ENCODE data around the gene RALGDS.
"Not testable (repeated sequence)": the region's sequence is repeated elsewhere in the genome, so short reads cannot be mapped to it uniquely, and the experiment has no call there.

Gene RALGDS

DNA sequence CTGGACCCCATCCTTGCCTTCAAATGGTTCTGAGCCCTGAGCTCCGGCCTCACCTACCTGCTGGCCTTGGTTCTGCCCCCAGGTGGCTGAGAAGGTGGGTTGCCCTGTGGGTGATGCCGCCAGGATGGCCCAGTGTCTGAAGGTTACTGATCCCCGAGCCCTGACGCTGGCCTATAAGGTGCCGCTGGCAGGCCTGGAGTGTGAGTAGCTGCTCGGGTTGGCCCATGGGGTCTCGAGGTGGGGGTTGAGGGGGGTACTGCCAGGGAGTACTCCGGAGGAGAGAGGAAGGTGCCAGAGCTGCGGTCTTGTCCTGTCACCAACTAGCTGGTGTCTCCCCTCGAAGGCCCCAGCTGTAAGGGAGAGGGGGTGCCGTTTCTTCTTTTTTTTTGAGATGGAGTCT, 54.0 kb downstream of the RALGDS start:
- no peak for DNase-seq (ENCODE audit: low spot score)

DNA sequence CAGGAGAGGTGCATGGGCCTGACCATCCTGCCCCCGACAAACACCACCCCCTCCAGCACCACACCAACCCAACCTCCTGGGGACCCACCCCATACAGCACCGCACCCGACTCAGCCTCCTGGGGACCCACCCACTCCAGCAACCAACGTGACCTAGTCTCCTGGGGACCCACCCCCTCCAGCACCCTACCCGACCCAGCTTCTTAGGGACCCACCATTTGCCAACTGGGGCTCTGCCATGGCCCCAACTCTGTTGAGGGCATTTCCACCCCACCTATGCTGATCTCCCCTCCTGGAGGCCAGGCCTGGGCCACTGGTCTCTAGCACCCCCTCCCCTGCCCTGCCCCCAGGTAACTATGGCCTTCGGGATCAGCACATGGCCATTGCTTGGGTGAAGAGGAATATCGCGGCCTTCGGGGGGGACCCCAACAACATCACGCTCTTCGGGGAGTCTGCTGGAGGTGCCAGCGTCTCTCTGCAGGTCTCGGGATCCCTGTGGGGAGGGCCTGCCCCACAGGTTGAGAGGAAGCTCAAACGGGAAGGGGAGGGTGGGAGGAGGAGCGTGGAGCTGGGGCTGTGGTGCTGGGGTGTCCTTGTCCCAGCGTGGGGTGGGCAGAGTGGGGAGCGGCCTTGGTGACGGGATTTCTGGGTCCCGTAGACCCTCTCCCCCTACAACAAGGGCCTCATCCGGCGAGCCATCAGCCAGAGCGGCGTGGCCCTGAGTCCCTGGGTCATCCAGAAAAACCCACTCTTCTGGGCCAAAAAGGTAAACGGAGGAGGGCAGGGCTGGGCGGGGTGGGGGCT, 54.7 kb downstream of the RALGDS start:
- DNase-seq (ENCODE audit: low spot score) = no peak

DNA sequence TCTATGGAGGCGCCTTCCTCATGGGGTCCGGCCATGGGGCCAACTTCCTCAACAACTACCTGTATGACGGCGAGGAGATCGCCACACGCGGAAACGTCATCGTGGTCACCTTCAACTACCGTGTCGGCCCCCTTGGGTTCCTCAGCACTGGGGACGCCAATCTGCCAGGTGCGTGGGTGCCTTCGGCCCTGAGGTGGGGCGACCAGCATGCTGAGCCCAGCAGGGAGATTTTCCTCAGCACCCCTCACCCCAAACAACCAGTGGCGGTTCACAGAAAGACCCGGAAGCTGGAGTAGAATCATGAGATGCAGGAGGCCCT, 56.0 kb downstream of the RALGDS start:
- no peak for DNase-seq (ENCODE audit: low spot score)

DNA sequence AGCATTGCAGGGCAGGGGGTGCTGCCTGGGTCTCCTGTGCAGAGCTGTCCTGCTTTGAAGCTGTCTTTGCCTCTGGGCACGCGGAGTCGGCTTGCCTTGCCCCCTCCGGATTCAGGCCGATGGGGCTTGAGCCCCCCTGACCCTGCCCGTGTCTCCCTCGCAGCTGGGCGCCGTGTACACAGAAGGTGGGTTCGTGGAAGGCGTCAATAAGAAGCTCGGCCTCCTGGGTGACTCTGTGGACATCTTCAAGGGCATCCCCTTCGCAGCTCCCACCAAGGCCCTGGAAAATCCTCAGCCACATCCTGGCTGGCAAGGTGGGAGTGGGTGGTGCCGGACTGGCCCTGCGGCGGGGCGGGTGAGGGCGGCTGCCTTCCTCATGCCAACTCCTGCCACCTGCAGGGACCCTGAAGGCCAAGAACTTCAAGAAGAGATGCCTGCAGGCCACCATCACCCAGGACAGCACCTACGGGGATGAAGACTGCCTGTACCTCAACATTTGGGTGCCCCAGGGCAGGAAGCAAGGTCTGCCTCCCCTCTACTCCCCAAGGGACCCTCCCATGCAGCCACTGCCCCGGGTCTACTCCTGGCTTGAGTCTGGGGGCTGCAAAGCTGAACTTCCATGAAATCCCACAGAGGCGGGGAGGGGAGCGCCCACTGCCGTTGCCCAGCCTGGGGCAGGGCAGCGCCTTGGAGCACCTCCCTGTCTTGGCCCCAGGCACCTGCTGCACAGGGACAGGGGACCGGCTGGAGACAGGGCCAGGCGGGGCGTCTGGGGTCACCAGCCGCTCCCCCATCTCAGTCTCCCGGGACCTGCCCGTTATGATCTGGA, 56.6 kb downstream of the RALGDS start:
- peak; percentile 31 for DNase-seq (ENCODE audit: low spot score)

GRCh38 chr9:133063500-133064231, 57.4 kb downstream of the RALGDS start:
- peak; percentile 18 for DNase-seq (ENCODE audit: low spot score)

DNA sequence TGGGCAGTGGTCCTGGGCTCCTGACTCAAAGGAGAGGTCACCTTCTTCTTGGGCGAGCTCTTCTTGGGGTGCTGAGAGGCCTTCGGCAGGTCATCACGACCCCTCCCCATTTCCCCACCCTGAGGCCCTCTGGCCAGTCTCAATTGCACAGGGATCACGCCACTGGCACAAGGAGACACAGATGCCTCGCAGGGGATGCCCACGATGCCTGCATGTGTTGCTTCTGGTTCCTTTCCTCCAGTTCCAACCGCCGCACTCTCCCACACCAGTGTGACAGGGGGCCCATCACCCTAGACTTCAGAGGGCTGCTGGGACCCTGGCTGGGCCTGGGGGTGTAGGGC, 57.9 kb downstream of the RALGDS start:
- no peak for DNase-seq (ENCODE audit: low spot score)

DNA sequence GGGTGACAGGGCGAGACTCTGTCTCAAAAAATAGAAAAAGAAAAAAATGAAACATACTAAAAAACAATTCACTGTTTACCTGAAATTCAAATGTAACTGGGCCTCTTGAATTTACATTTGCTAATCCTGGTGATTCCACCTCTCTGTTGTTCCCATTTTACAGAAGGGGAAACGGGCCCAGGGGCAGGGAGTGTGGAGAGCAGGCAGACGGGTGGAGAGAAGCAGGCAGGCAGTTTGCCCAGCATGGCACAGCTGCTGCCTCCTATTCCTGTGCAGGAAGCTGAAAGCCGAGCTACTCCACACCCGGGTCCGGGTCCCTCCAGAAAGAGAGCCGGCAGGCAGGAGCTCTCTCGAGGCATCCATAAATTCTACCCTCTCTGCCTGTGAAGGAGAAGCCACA, 58.5 kb downstream of the RALGDS start:
- DNase-seq (ENCODE audit: low spot score) = not testable (repeated sequence)

DNA sequence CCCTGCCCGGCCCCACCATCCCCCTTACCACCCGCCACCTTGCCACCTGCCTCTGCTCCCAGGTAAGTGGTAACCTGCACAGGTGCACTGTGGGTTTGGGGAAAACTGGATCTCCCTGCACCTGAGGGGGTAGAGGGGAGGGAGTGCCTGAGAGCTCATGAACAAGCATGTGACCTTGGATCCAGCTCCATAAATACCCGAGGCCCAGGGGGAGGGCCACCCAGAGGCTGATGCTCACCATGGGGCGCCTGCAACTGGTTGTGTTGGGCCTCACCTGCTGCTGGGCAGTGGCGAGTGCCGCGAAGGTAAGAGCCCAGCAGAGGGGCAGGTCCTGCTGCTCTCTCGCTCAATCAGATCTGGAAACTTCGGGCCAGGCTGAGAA, 59.3 kb downstream of the RALGDS start, which contains the start of gene CEL:
Gene CEL (plus strand): TSS at position 218 of the 382 bp plus-strand sequence. CDS start 22 bp downstream, at position 240.
- not testable (repeated sequence) for DNase-seq (ENCODE audit: low spot score)

- not testable (repeated sequence) for DNase-seq (ENCODE audit: low spot score)
Measured at GRCh38 chr9:133061019-133061763, 59.8 kb downstream of the RALGDS start.

DNA sequence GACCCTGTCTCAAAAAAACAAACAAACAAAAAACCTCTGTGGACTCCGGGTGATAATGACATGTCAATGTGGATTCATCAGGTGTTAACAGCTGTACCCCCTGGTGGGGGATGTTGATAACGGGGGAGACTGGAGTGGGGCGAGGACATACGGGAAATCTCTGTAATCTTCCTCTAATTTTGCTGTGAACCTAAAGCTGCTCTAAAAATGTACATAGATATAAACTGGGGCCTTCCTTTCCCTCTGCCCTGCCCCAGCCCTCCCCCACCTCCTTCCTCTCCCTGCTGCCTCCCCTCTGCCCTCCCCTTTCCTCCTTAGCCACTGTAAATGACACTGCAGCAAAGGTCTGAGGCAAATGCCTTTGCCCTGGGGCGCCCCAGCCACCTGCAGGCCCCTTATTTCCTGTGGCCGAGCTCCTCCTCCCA, 60.6 kb downstream of the RALGDS start:
- no peak for DNase-seq (ENCODE audit: low spot score)

GRCh38 chr9:133059623-133060022, 61.4 kb downstream of the RALGDS start:
- no peak for DNase-seq (ENCODE audit: low spot score)

- DNase-seq (ENCODE audit: low spot score) = no peak
Measured at GRCh38 chr9:133058550-133059320, 62.3 kb downstream of the RALGDS start.

DNA sequence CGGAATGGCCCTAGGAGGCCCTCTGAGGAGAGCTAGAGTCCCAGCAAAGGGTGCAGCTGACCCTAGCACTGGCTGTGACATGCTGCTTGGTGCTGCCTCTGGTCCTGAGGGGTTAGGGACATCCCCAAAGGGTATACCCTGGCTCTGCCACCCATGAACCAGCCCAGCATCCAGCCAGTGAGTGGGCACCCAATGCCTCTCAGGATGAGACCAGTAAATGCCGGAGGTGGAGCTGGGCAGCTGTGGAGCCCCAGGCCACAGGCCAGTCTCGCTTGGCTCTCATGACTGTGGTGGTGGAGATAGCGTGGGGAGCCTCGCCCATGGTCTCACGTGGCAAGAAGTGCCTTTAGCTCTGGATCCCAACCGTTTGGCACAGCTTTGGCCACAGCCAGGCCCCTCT, 63.0 kb downstream of the RALGDS start:
- DNase-seq (ENCODE audit: low spot score) = peak; percentile 26

GRCh38 chr9:133057553-133057952, 63.5 kb downstream of the RALGDS start:
- no peak for DNase-seq (ENCODE audit: low spot score)

DNA sequence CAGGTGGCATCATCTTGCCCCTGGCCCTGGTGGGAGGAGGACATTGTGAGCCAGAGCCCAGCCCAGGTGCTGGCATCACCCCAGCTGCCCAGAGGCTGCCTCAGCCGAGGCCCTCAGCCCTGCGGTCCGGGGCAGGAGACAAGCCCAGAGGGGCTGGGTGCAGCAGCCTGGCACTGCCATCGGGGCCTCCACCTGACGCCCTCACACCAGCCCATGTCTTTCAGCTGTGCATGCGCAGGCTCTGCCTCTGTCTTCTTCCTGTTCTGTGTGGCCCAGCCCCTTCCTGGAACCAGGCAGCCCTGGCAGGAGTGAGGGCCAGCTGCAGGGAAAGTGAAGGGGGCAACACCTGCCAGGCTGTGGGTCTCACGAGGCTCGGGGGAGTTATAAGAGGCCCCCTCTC, 64.0 kb downstream of the RALGDS start:
- DNase-seq (ENCODE audit: low spot score) = peak; percentile 28

DNA sequence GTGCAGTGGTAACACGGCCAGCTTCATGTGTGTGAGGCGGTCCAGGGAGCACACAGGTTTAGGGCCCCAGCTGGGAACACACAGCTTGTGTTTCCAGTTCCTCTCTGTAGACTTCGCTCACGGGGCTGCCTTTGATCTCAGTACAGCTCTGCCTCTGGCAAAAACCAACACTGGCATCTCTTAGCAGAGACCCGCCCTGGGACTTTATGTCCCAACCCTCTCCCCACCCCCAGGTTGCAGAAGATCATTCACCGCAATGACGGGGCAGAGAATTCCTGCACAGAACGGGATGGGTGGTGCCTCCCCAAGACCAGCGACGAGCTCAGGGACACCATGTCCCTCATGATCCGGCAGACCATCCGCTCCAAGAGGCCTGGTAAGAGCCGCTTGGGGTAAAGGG, 64.5 kb downstream of the RALGDS start:
- DNase-seq (ENCODE audit: low spot score) = peak; percentile 18

DNA sequence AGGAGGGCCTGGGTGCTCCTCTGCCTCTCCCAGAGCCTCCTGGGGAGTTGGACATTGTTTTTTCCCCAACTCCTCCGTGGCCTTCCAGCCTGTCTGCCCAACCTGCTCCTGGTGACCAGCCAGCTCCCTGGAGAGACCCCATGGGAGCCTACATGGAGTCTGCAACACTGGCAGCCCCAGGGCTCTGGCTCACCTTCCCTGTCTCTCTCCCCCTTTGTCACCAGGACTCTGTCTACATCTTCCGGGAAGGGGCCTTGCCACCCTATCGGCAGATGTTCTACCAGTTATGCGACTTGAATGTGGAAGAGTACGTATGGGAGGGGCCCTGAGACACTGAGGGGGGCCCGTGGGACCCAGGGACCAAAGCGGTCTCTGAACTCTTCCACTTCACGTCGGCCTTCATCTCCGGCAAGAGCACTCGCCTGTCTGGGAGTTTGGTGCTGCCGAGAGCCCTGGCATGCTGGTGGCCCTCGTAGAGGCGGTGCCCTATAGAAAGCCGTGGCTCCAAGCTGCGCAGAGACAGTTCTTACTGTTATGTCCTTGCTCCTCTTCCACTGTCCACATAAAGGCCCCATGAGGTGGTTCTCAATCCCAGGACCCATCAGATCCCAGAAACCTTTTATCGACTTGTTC, 65.1 kb downstream of the RALGDS start:
- no peak for DNase-seq (ENCODE audit: low spot score)

- no peak for DNase-seq (ENCODE audit: low spot score)
Measured at GRCh38 chr9:133054966-133055365, 66.1 kb downstream of the RALGDS start.

- peak; percentile 19 for DNase-seq (ENCODE audit: low spot score)
Measured at GRCh38 chr9:133054194-133054890, 66.7 kb downstream of the RALGDS start.

DNA sequence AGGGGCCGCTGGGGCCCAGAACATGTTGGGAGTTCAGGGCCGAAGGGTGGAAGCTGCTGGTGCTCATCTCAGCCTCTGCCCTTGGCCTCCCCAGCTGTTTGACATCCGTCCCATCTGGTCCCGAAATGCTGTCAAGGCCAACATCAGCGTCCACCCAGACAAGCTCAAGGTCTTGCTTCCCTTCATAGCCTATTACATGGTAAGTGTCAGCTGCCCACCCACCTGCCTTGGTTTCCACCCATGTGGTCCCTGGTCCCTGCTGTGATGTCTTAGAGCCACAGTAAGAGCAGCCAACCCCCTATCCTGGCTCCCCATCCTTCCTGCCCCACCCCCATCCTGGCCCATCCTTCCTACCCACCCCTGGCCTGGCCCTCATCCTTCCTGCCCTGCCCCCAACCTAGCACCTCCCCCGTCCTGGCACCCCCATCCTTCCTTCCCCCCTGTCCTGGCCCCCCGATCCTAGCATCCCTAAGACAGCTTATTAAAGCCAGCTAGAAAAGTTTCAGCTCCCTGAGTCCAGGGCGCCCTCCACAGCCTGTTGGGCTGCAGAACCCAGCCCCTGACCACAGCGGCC, 69.0 kb downstream of the RALGDS start:
- no peak for DNase-seq (ENCODE audit: low spot score)

All from D341Med (cell line).